HG02885 (cell line): ENCODE data around the gene GOLGA6L2.
"Not testable (repeated sequence)": the region's sequence is repeated elsewhere in the genome, so short reads cannot be mapped to it uniquely, and the experiment has no call there.

Experiments used
- ATAC-seq: cut with Tn5 transposase; IDR thresholded peaks from one replicate; pipeline ENCODE4 v1.9.1; 2021; ENCODE audit warnings: mild to moderate bottlenecking; ENCODE audit not compliant: unreplicated experiment, poor library complexity

GOLGA6L2 gene

GRCh38 chr15:23424111-23424904, 22.7 kb downstream of the GOLGA6L2 start:
- no peak for ATAC-seq

GRCh38 chr15:23422946-23423708, 23.9 kb downstream of the GOLGA6L2 start:
- peak; percentile 76 for ATAC-seq

- no peak for ATAC-seq
Observed at GRCh38 chr15:23422099-23422945, 24.7 kb downstream of the GOLGA6L2 start.

- peak; percentile 64 for ATAC-seq
Observed at GRCh38 chr15:23420806-23421575, 26.1 kb downstream of the GOLGA6L2 start.

- ATAC-seq: peak; percentile 88
Observed at GRCh38 chr15:23416349-23417276, 30.4 kb downstream of the GOLGA6L2 start.

- ATAC-seq: not testable (repeated sequence)
Observed at GRCh38 chr15:23415866-23416265, 31.2 kb downstream of the GOLGA6L2 start.

- no peak for ATAC-seq
Observed at GRCh38 chr15:23415321-23415865, 31.6 kb downstream of the GOLGA6L2 start.

GRCh38 chr15:23412881-23413600, 34.0 kb downstream of the GOLGA6L2 start:
- not testable (repeated sequence) for ATAC-seq

- no peak for ATAC-seq
Observed at GRCh38 chr15:23411841-23412240, 35.2 kb downstream of the GOLGA6L2 start.

GRCh38 chr15:23403550-23403949, 43.5 kb downstream of the GOLGA6L2 start:
- ATAC-seq: no peak

- ATAC-seq: no peak
Observed at GRCh38 chr15:23402544-23402943, 44.5 kb downstream of the GOLGA6L2 start.

- no peak for ATAC-seq
Observed at GRCh38 chr15:23402140-23402539, 44.9 kb downstream of the GOLGA6L2 start.

- ATAC-seq: no peak
Observed at GRCh38 chr15:23401627-23402026, 45.4 kb downstream of the GOLGA6L2 start.

GRCh38 chr15:23399207-23399606, 47.8 kb downstream of the GOLGA6L2 start:
- not testable (repeated sequence) for ATAC-seq

GRCh38 chr15:23398357-23398756, 48.7 kb downstream of the GOLGA6L2 start:
- not testable (repeated sequence) for ATAC-seq

- ATAC-seq: no peak
Observed at GRCh38 chr15:23397779-23398178, 49.3 kb downstream of the GOLGA6L2 start.

- no peak for ATAC-seq
Observed at GRCh38 chr15:23395832-23396231, 51.2 kb downstream of the GOLGA6L2 start.
